ENCODE results near the gene MYO1E. TPM values are rescaled to one million over a fixed set of nuclear protein-coding genes. Genes with fewer than 3 reads are reported as not detected.
"Not testable (repeated sequence)": the region's sequence is repeated elsewhere in the genome, so short reads cannot be mapped to it uniquely, and the experiment has no call there.

Gene MYO1E
- polyA plus RNA-seq, 4 donors: 32.3 to 164 (median 104) TPM

- Histone ChIP-seq H3K4me1 (ENCODE audit: control insufficient read depth in 3 of 3, insufficient read depth in 2 of 3, low read depth in 1 of 3, low read length in 2 of 3) (no peaks in the 10 kb centered on the region), H3K9me3 (ENCODE audit: control insufficient read depth in 2 of 2, insufficient read depth in 1 of 2, low read depth in 1 of 2, low read length in 1 of 2) (peaks cover 0 to 2% of the 10 kb centered on the region in 2 donors), H3K27me3 (ENCODE audit: control insufficient read depth in 3 of 3, insufficient read depth in 3 of 3, low read length in 3 of 3) (no peaks in the 10 kb centered on the region), H3K4me3 (ENCODE audit: low read depth in 1 of 3, low read length in 3 of 3) (no peak overlapping the region), H3K27ac (ENCODE audit: low read depth in 1 of 3, low read length in 2 of 3) (no peak overlapping the region), H3K36me3 (ENCODE audit: control insufficient read depth in 3 of 3, insufficient read depth in 2 of 3, low read depth in 1 of 3, low read length in 3 of 3) (peaks cover 0 to 7% (median 0%) of the 10 kb centered on the region in 3 donors)
- DNase-seq (no peak), FAIRE-seq (no peak)
Observed at GRCh38 chr15:59344311-59344710, 28.4 kb downstream of the MYO1E start.

DNA sequence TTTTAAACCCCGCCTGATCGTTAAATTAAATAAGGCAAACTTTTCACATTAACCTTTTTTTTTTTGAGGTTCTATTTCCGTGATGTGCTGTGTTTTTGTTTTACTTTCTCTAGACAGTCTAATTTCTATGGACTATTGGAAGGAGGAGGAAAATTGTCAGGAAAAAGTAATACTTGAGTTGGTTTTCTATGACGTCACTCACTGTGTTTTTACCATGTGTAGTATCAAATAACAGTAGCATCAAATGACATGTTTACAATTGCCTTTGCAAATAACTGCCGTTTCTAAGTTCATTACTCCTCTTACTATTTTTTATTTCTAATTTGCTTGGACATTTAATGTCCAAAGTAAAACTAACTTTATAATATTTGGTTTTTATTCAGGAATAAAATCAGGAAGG, 32.3 kb downstream of the MYO1E start:
- no peak for FAIRE-seq
- Histone ChIP-seq H3K27me3 (ENCODE audit: control insufficient read depth in 3 of 3, insufficient read depth in 3 of 3, low read length in 3 of 3) (no peaks in the 10 kb centered on the region), H3K9me3 (ENCODE audit: control insufficient read depth in 2 of 2, insufficient read depth in 1 of 2, low read depth in 1 of 2, low read length in 1 of 2) (peaks cover 0 to 2% of the 10 kb centered on the region in 2 donors), H3K36me3 (ENCODE audit: control insufficient read depth in 3 of 3, insufficient read depth in 2 of 3, low read depth in 1 of 3, low read length in 3 of 3) (peaks cover 0 to 5% (median 0%) of the 10 kb centered on the region in 3 donors), H3K4me3 (ENCODE audit: low read depth in 1 of 3, low read length in 3 of 3) (no peak overlapping the region), H3K27ac (ENCODE audit: low read depth in 1 of 3, low read length in 2 of 3) (no peak overlapping the region), H3K4me1 (ENCODE audit: control insufficient read depth in 3 of 3, insufficient read depth in 2 of 3, low read depth in 1 of 3, low read length in 2 of 3) (no peaks in the 10 kb centered on the region)
- WGBS, 3 donors: 79 to 93% (median 86%) methylated on average over 5 of the region's 5 CpGs
- no peak for DNase-seq

- peaks cover 0 to under 1% (median 0%) of the 10 kb centered on the region in 3 donors for H3K36me3 ChIP-seq (ENCODE audit: control insufficient read depth in 3 of 3, insufficient read depth in 2 of 3, low read depth in 1 of 3, low read length in 3 of 3)
- H3K27me3 ChIP-seq (ENCODE audit: control insufficient read depth in 3 of 3, insufficient read depth in 3 of 3, low read length in 3 of 3): no peaks in the 10 kb centered on the region
- no peak overlapping the region for H3K4me3 ChIP-seq (ENCODE audit: low read depth in 1 of 3, low read length in 3 of 3)
- no peak overlapping the region for H3K27ac ChIP-seq (ENCODE audit: low read depth in 1 of 3, low read length in 2 of 3)
- DNase-seq (no peak), FAIRE-seq (no peak)
- peaks cover 0 to 1% of the 10 kb centered on the region in 2 donors for H3K9me3 ChIP-seq (ENCODE audit: control insufficient read depth in 2 of 2, insufficient read depth in 1 of 2, low read depth in 1 of 2, low read length in 1 of 2)
- 79 to 95% (median 94%) methylated on average over 3 of the region's 3 CpGs for WGBS, 3 donors
- H3K4me1 ChIP-seq (ENCODE audit: control insufficient read depth in 3 of 3, insufficient read depth in 2 of 3, low read depth in 1 of 3, low read length in 2 of 3): no peaks in the 10 kb centered on the region
Observed at GRCh38 chr15:59339252-59339672, 33.4 kb downstream of the MYO1E start.

DNA sequence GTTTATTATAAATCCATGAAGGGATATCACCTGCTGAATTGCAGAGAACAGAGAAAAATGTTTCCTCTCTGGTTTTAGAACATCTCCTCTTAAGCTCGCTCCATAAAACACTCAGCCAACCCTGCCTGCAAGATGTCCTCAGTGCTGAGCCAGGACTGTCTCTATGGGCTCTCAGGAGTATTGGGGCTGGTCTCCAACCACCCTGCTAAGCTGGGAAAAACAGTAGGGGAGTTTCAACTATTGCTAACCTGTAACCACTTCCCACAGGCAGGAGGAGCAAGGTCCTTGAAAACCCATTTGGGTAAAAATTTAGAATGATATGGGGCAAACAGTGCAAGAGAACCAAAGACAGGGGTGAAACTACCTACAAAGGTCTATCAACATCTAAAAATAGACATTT, 34.3 kb downstream of the MYO1E start:
- FAIRE-seq (no peak), DNase-seq (no peak)
- H3K27me3 ChIP-seq (ENCODE audit: control insufficient read depth in 3 of 3, insufficient read depth in 3 of 3, low read length in 3 of 3): no peaks in the 10 kb centered on the region
- no peak overlapping the region for H3K4me3 ChIP-seq (ENCODE audit: low read depth in 1 of 3, low read length in 3 of 3)
- H3K36me3 ChIP-seq (ENCODE audit: control insufficient read depth in 3 of 3, insufficient read depth in 2 of 3, low read depth in 1 of 3, low read length in 3 of 3): peaks cover 0 to 2% (median 0%) of the 10 kb centered on the region in 3 donors
- no peaks in the 10 kb centered on the region for H3K9me3 ChIP-seq (ENCODE audit: control insufficient read depth in 2 of 2, insufficient read depth in 1 of 2, low read depth in 1 of 2, low read length in 1 of 2)
- H3K4me1 ChIP-seq (ENCODE audit: control insufficient read depth in 3 of 3, insufficient read depth in 2 of 3, low read depth in 1 of 3, low read length in 2 of 3): no peaks in the 10 kb centered on the region
- WGBS, 3 donors: 98 to 100% (median 100%) methylated on average over 1 of the region's 1 CpG
- H3K27ac ChIP-seq (ENCODE audit: low read depth in 1 of 3, low read length in 2 of 3): no peak overlapping the region

- H3K9me3 ChIP-seq (ENCODE audit: control insufficient read depth in 2 of 2, insufficient read depth in 1 of 2, low read depth in 1 of 2, low read length in 1 of 2); DNase-seq; H3K4me3 ChIP-seq (ENCODE audit: low read depth in 1 of 3, low read length in 3 of 3); H3K36me3 ChIP-seq (ENCODE audit: control insufficient read depth in 3 of 3, insufficient read depth in 2 of 3, low read depth in 1 of 3, low read length in 3 of 3); H3K4me1 ChIP-seq (ENCODE audit: control insufficient read depth in 3 of 3, insufficient read depth in 2 of 3, low read depth in 1 of 3, low read length in 2 of 3); H3K27ac ChIP-seq (ENCODE audit: low read depth in 1 of 3, low read length in 2 of 3); H3K27me3 ChIP-seq (ENCODE audit: control insufficient read depth in 3 of 3, insufficient read depth in 3 of 3, low read length in 3 of 3); FAIRE-seq: not testable (repeated sequence)
- WGBS, 3 donors: 90 to 99% (median 95%) methylated on average over 4 of the region's 4 CpGs
Observed at GRCh38 chr15:59336725-59337124, 35.9 kb downstream of the MYO1E start.

- Histone ChIP-seq H3K4me3 (ENCODE audit: low read depth in 1 of 3, low read length in 3 of 3) (no peak overlapping the region), H3K36me3 (ENCODE audit: control insufficient read depth in 3 of 3, insufficient read depth in 2 of 3, low read depth in 1 of 3, low read length in 3 of 3) (peaks cover 0 to 2% (median 0%) of the 10 kb centered on the region in 3 donors), H3K9me3 (ENCODE audit: control insufficient read depth in 2 of 2, insufficient read depth in 1 of 2, low read depth in 1 of 2, low read length in 1 of 2) (no peaks in the 10 kb centered on the region), H3K27ac (ENCODE audit: low read depth in 1 of 3, low read length in 2 of 3) (no peak overlapping the region), H3K27me3 (ENCODE audit: control insufficient read depth in 3 of 3, insufficient read depth in 3 of 3, low read length in 3 of 3) (no peaks in the 10 kb centered on the region), H3K4me1 (ENCODE audit: control insufficient read depth in 3 of 3, insufficient read depth in 2 of 3, low read depth in 1 of 3, low read length in 2 of 3) (peaks cover 2 to 23% (median 5%) of the 10 kb centered on the region in 3 donors)
- WGBS, 3 donors: 72 to 76% (median 75%) methylated on average over 10 of the region's 10 CpGs
- FAIRE-seq: no peak
- DNase-seq: no peak
Observed at GRCh38 chr15:59335207-59335786, 37.4 kb downstream of the MYO1E start.

- H3K27ac ChIP-seq (ENCODE audit: low read depth in 1 of 3, low read length in 2 of 3): no peak overlapping the region
- no peak overlapping the region for H3K4me3 ChIP-seq (ENCODE audit: low read depth in 1 of 3, low read length in 3 of 3)
- no peaks in the 10 kb centered on the region for H3K9me3 ChIP-seq (ENCODE audit: control insufficient read depth in 2 of 2, insufficient read depth in 1 of 2, low read depth in 1 of 2, low read length in 1 of 2)
- DNase-seq: no peak
- no peak for FAIRE-seq
- H3K4me1 ChIP-seq (ENCODE audit: control insufficient read depth in 3 of 3, insufficient read depth in 2 of 3, low read depth in 1 of 3, low read length in 2 of 3): peaks cover 5 to 34% (median 9%) of the 10 kb centered on the region in 3 donors
- 67 to 88% (median 81%) methylated on average over 3 of the region's 3 CpGs for WGBS, 3 donors
- no peaks in the 10 kb centered on the region for H3K27me3 ChIP-seq (ENCODE audit: control insufficient read depth in 3 of 3, insufficient read depth in 3 of 3, low read length in 3 of 3)
- H3K36me3 ChIP-seq (ENCODE audit: control insufficient read depth in 3 of 3, insufficient read depth in 2 of 3, low read depth in 1 of 3, low read length in 3 of 3): peaks cover 0 to 2% (median 0%) of the 10 kb centered on the region in 3 donors
Observed at GRCh38 chr15:59334076-59334415, 38.6 kb downstream of the MYO1E start.

GRCh38 chr15:59333401-59334075, 39.1 kb downstream of the MYO1E start:
- no peaks in the 10 kb centered on the region for H3K9me3 ChIP-seq (ENCODE audit: control insufficient read depth in 2 of 2, insufficient read depth in 1 of 2, low read depth in 1 of 2, low read length in 1 of 2)
- WGBS, 3 donors: 86 to 89% (median 86%) methylated on average over 6 of the region's 6 CpGs
- FAIRE-seq (no peak), DNase-seq (no peak)
- no peak overlapping the region for H3K27ac ChIP-seq (ENCODE audit: low read depth in 1 of 3, low read length in 2 of 3)
- no peaks in the 10 kb centered on the region for H3K27me3 ChIP-seq (ENCODE audit: control insufficient read depth in 3 of 3, insufficient read depth in 3 of 3, low read length in 3 of 3)
- peaks cover 5 to 38% (median 9%) of the 10 kb centered on the region in 3 donors for H3K4me1 ChIP-seq (ENCODE audit: control insufficient read depth in 3 of 3, insufficient read depth in 2 of 3, low read depth in 1 of 3, low read length in 2 of 3)
- H3K36me3 ChIP-seq (ENCODE audit: control insufficient read depth in 3 of 3, insufficient read depth in 2 of 3, low read depth in 1 of 3, low read length in 3 of 3): peaks cover 0 to 2% (median 0%) of the 10 kb centered on the region in 3 donors
- H3K4me3 ChIP-seq (ENCODE audit: low read depth in 1 of 3, low read length in 3 of 3): no peak overlapping the region
